Activated CD4-positive, alpha-beta T cell treated with anti-CD3 and anti-CD28 coated beads, Interleukin-2, amount 10 ng/mL, durations not matched to agents 7 days and 5 days (primary cell): Measurements from ENCODE around the gene DNAJC25. TPM values are rescaled to one million over a fixed set of nuclear protein-coding genes. Genes with fewer than 3 reads are reported as not detected.

Experiments used
- CTCF ChIA-PET: fragments of 350-600 bp; sonication (Branson Sonifier 250); formaldehyde crosslinking; loops from one replicate; lab custom pipeline; 2021; ENCODE audit warnings: antibody characterized with exemption; lab: Charles Lee
- POLR2A ChIA-PET: fragments of 350-600 bp; sonication (Branson Sonifier 250); formaldehyde crosslinking; loops from one replicate; lab custom pipeline; 2021; ENCODE audit warnings: antibody characterized with exemption; lab: Charles Lee
- DNase-seq: peaks from one replicate; pipeline ENCODE4 v3.0.0-alpha.2; 2020
- H3K27ac Mint-ChIP-seq: one replicate; pipeline ENCODE4 v1.8.0; 2021; ENCODE audit warnings: mild to moderate bottlenecking, moderate library complexity, mixed read lengths
- H3K27me3 Mint-ChIP-seq: one replicate; pipeline ENCODE4 v1.8.0; 2021; ENCODE audit warnings: mixed read lengths
- H3K36me3 Mint-ChIP-seq: one replicate; pipeline ENCODE4 v1.8.0; 2021; ENCODE audit warnings: low read depth, mixed read lengths
- H3K4me1 Mint-ChIP-seq: one replicate; pipeline ENCODE4 v1.8.0; 2021; ENCODE audit warnings: mixed read lengths
- H3K4me3 Mint-ChIP-seq: one replicate; pipeline ENCODE4 v1.8.0; 2021; ENCODE audit warnings: mild to moderate bottlenecking, moderate library complexity, mixed read lengths
- H3K9me3 Mint-ChIP-seq: one replicate; pipeline ENCODE4 v1.8.0; 2021; ENCODE audit warnings: mixed read lengths
- total RNA-seq, 2 experiments: library from RNA; stranded (reverse); gene quantifications; one replicate each; pipeline ENCODE4 v1.2.3, GENCODE V29; 2021

Gene DNAJC25
- total RNA-seq, 2 experiments from 2014 or later: 3.2 to 4.7 TPM

DNA sequence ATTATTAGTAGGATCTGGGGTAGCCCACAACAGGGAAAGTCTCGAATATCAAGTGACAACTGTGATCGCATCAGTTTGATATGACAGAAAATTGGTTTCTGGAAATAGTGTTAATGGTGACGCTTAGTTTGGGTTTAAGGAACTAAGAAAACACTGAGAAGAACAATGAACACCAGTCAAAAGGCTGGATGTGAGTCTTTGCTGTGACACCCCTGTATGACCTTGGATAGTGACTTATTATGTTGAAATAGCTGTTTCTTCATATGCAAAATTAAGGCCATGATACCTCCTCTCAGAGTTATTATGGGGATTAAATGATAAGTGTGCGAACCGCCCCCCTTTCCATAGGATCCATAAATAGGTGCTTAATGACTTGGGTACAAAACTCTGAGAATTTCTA is 926 bp downstream of the DNAJC25 start:
- no peaks in the 10 kb centered on the region for H3K9me3 Mint-ChIP-seq
- DNase-seq: no peak
- H3K4me3 Mint-ChIP-seq: peak overlapping the region; percentile 89
- H3K27me3 Mint-ChIP-seq: no peaks in the 10 kb centered on the region
- H3K4me1 Mint-ChIP-seq: peaks cover 41% of the 10 kb centered on the region
- POLR2A ChIA-PET: no interaction called here
- CTCF ChIA-PET: interaction anchor here (0.5 to 1.6 kb wide), 2 partner anchors 30 to 48 kb away, joined by 3 read pairs; no protein-coding TSS in a partner anchor
- peak overlapping the region; percentile 91 for H3K27ac Mint-ChIP-seq
- H3K36me3 Mint-ChIP-seq: peaks cover 4% of the 10 kb centered on the region

DNA sequence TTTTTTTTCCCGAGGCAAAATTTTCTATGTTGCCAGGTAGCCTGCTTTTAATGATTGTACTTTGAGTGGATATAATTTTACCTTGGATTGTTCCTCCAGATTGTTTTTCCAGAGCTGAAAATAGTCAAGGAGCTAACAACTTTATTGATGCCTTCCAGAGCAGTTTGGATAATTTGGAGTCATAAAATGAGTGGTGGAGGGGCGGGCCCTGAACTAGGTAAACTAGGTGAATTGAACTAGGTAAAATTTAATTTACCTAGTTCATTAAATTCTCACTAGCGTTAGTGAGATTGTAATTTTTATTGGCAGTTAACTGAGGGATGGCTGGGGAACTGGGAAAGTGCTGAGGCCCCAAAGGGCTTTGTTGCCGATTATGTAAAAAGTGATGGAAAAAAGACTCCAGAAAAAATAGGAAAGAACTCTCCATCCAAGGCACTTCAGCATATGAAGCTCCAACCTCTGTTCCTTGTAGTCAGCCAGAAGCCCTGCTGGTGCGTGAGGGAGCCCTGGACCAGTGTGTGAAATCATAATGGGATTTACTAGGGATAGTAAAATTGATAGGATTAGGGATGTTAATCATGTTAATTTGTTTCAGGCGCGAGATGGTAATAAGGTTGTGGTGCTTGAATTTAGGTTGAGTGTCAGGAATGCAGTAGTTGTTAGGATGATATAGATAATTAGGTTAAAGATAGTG is 1.7 kb downstream of the DNAJC25 start:
- H3K27me3 Mint-ChIP-seq: no peaks in the 10 kb centered on the region
- H3K9me3 Mint-ChIP-seq: no peaks in the 10 kb centered on the region
- DNase-seq: no peak
- CTCF ChIA-PET: interaction anchor here (0.5 kb wide), 1 partner anchor 47 kb away, joined by 3 read pairs; no protein-coding TSS in a partner anchor
- POLR2A ChIA-PET: no interaction called here
- no peak overlapping the region for H3K27ac Mint-ChIP-seq
- peaks cover 4% of the 10 kb centered on the region for H3K36me3 Mint-ChIP-seq
- peaks cover 41% of the 10 kb centered on the region for H3K4me1 Mint-ChIP-seq
- H3K4me3 Mint-ChIP-seq: peak overlapping the region; percentile 89

DNA sequence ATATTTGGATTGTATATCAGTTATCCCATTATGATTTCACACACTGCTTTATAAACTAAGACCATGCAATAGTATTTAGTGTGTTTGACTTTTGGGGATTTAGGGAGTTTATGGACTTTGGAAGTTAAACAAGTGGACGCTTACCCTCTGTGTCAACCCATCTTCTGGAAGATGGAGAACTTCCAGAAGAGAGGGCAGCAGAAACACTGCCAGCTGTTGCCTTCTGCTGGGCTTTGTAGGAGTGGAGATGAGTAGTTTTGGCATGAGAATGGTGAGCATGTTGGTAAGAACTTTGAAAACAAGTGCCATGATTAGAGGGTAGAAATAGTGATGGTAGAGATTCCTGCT is 2.2 kb downstream of the DNAJC25 start:
- Mint-ChIP-seq H3K27ac (no peak overlapping the region), H3K27me3 (no peaks in the 10 kb centered on the region), H3K4me1 (peaks cover 41% of the 10 kb centered on the region), H3K36me3 (peaks cover 4% of the 10 kb centered on the region), H3K9me3 (no peaks in the 10 kb centered on the region), H3K4me3 (peak overlapping the region; percentile 89)
- DNase-seq: no peak
- CTCF ChIA-PET: no interaction called here
- POLR2A ChIA-PET: interaction anchor here (0.5 kb wide), 1 partner anchor 134 kb away, joined by 3 read pairs; no protein-coding TSS in a partner anchor

DNA sequence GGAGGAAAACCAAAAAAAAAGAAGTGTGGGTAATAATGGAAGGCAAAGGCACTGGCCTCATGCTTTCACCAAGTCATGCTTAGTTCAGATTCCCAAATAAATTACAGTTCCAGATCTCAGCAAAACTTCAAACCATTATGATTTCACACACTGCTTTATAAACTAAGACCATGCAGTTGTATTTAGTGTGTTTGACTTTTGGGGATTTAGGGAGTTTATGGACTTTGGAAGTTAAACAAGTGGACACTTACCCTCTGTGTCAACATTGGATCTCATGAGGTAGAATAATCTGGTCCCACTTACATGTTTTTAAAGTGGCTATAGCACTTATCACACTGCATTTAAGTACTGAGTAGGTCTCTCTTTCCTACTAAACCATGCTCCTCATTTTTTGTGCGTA is 3.7 kb downstream of the DNAJC25 start:
- ChIA-PET CTCF (no interaction called here), POLR2A (no interaction called here)
- Mint-ChIP-seq H3K27ac (no peak overlapping the region), H3K4me1 (peaks cover 41% of the 10 kb centered on the region), H3K9me3 (no peaks in the 10 kb centered on the region), H3K36me3 (peaks cover 4% of the 10 kb centered on the region), H3K4me3 (no peak overlapping the region), H3K27me3 (no peaks in the 10 kb centered on the region)
- no peak for DNase-seq

DNA sequence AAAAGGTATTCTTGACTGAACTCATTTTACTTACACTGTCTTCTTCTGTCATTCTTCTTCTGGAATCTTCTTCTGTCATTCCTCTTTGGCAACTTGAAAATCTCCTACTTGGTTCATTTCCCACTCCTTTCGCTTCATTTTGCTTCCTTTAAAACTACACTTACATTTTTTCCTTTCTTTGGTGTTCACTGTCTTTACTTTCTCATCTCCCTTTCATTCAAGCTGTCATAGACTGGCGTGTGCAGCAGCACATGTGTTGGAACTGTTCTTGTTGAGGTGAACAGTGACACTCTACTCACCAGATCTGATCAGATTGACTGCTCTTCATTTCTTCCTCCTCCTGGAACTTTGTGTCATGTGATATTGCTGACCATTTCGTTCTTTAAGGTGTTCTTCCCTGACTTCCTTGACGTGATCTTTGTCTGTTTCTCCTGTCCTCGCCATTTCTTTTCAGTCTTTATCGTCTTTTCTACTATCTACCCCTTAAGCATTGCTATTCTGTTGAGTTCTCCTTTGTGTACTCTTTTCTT is 6.4 kb downstream of the DNAJC25 start:
- CTCF ChIA-PET: no interaction called here
- peaks cover 4% of the 10 kb centered on the region for H3K36me3 Mint-ChIP-seq
- POLR2A ChIA-PET: no interaction called here

DNA sequence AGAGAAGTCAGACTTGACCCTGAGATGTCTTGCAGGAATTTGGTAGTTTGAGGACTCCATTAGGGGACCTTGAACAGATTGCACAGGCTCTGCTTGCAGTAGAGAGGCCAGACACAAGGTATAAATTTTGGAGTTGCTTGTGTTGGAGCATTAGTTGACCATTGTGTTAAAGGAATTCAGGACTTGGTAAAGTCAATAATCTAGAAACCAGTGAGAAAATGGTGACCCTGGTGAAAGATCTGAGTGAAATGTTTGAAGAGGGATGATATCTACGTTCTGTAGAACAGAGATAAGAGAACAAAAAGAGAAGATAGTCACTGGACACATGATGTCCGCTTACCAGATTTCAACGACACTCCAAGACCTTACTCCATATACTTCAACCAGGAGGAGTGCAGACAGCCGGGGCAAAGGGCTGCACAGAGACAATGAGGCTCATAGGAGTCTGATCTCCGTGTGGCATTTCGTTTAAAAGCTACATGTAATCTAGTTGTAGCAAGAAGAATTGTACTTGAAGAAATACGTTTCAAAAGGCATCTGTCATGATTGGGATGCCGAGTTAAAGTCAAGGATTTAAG is 13.2 kb downstream of the DNAJC25 start:
- Mint-ChIP-seq H3K27me3 (no peaks in the 10 kb centered on the region), H3K36me3 (peaks cover 19% of the 10 kb centered on the region), H3K4me3 (no peak overlapping the region), H3K4me1 (peaks cover 1% of the 10 kb centered on the region), H3K27ac (no peak overlapping the region), H3K9me3 (no peaks in the 10 kb centered on the region)
- ChIA-PET POLR2A (no interaction called here), CTCF (no interaction called here)
- no peak for DNase-seq

More for the DNA sequence above, 6.4 kb downstream of the DNAJC25 start:
- DNase-seq: no peak
- peaks cover 29% of the 10 kb centered on the region for H3K4me1 Mint-ChIP-seq
- no peaks in the 10 kb centered on the region for H3K9me3 Mint-ChIP-seq
- no peaks in the 10 kb centered on the region for H3K27me3 Mint-ChIP-seq
- H3K27ac Mint-ChIP-seq: no peak overlapping the region
- no peak overlapping the region for H3K4me3 Mint-ChIP-seq

DNA sequence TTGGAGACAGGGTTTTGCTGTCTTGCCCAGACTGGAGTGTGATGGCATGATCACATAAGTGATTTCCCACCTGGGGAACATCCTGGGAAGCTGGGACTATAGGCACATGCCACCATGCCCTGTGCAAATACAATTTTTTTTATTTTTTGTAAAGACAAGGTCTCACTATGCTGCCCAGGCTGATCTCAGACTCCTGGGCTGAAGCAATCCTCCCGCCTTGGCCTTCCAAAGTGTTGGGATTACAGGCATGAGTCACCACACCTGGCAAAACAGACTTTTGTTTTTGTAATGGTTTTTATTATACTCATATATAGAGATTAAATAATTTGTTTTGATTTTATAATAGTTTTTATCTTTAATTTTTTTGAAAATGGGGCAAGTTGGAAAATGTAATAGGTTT is 14.7 kb downstream of the DNAJC25 start:
- no peaks in the 10 kb centered on the region for H3K9me3 Mint-ChIP-seq
- ChIA-PET CTCF (no interaction called here), POLR2A (no interaction called here)
- DNase-seq: no peak
- peaks cover 1% of the 10 kb centered on the region for H3K4me1 Mint-ChIP-seq
- no peaks in the 10 kb centered on the region for H3K27me3 Mint-ChIP-seq
- peaks cover 24% of the 10 kb centered on the region for H3K36me3 Mint-ChIP-seq
- H3K27ac Mint-ChIP-seq: no peak overlapping the region
- H3K4me3 Mint-ChIP-seq: no peak overlapping the region

DNA sequence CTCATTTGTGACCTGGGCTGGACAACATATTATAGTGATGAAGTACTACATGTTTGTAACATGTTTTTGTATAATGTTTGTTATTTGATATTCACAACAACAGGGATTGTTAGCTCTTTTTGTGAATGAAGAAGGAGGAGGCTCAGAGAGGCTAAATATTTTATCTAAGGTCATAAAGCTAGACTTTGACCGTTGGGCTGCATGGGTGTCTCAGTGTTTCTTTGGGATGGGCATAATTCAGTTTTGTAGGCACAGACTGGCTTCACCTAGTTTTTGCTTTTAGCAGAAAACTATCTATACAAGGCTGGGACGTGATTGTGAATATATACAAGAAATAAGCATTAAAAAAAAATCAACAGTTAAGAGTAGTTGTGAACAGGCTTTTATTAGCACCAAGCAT is 15.3 kb downstream of the DNAJC25 start:
- Mint-ChIP-seq H3K36me3 (peaks cover 24% of the 10 kb centered on the region), H3K27ac (no peak overlapping the region), H3K4me1 (peaks cover 1% of the 10 kb centered on the region), H3K9me3 (no peaks in the 10 kb centered on the region), H3K4me3 (no peak overlapping the region), H3K27me3 (no peaks in the 10 kb centered on the region)
- ChIA-PET CTCF (no interaction called here), POLR2A (no interaction called here)
- DNase-seq: no peak

DNA sequence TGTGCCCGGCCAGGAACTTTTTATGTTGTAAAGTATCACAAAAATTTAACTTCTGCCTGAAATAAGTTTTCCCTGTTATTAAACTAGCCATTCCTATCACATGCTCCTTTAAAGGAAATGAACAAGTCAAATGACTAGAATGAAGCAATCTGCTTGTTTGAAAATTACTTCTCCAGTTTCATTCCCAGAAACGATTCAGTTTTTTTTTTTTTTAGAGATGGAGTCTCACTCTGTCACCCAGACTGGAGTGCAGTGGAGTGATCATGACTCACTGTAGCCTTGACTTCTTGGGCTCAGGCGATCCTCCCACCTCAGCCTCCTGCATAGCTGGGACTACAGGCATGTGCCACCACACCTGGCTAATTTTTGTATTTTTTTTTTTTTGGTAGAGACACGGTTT is 16.9 kb downstream of the DNAJC25 start:
- ChIA-PET POLR2A (no interaction called here), CTCF (no interaction called here)
- Mint-ChIP-seq H3K9me3 (no peaks in the 10 kb centered on the region), H3K4me1 (peaks cover 1% of the 10 kb centered on the region), H3K27me3 (no peaks in the 10 kb centered on the region), H3K4me3 (no peak overlapping the region), H3K36me3 (peaks cover 22% of the 10 kb centered on the region), H3K27ac (no peak overlapping the region)
- no peak for DNase-seq

DNA sequence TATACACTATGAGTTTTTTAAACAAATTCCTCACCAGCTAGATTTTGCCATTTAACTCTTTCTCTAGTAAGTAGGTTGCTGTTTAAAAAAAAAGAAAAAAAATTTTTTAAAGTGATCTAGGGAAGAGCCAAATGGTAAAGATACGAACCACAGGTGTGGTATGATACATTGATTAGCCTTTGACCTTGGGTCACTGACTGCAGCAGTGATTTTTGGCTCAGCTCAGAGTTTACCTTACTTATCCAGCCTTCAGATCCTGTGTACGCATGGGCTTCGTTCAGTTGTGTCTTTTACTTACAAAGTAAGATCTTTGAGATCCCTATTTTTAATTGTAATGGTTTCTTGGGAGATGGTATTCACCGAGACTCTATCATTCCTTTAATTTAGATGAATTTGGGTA is 17.9 kb downstream of the DNAJC25 start:
- CTCF ChIA-PET: no interaction called here
- DNase-seq: no peak
- Mint-ChIP-seq H3K9me3 (no peaks in the 10 kb centered on the region), H3K36me3 (peaks cover 22% of the 10 kb centered on the region), H3K4me1 (peaks cover 1% of the 10 kb centered on the region), H3K27me3 (no peaks in the 10 kb centered on the region), H3K4me3 (no peak overlapping the region), H3K27ac (no peak overlapping the region)
- POLR2A ChIA-PET: no interaction called here

DNA sequence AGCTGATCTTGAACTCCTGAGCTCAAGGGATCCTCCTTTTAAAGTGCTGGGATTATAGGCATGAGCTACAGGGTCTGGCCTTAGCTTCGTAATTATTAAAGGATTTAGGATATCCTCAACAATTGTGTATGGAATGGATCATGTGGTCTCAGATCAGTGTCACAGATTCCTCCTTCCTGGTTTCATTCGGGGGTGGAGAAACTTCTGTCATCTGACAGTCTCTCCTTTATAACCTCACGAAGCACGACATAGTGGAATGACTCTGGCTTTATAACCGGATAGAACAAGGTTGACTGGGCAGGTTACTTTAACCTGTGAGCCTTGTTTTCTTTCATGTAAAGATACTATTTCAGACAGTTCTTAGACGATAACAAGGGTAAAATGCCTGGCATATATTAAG is 25.9 kb downstream of the DNAJC25 start:
- Mint-ChIP-seq H3K36me3 (peaks cover 12% of the 10 kb centered on the region), H3K4me3 (no peak overlapping the region), H3K4me1 (peaks cover 4% of the 10 kb centered on the region), H3K27me3 (no peaks in the 10 kb centered on the region), H3K27ac (no peak overlapping the region), H3K9me3 (no peaks in the 10 kb centered on the region)
- ChIA-PET CTCF (interaction anchor here (0.8 to 1.3 kb wide), 2 partner anchors 14 to 15 kb away, joined by 3 to 4 read pairs; no protein-coding TSS in a partner anchor), POLR2A (no interaction called here)
- no peak for DNase-seq

DNA sequence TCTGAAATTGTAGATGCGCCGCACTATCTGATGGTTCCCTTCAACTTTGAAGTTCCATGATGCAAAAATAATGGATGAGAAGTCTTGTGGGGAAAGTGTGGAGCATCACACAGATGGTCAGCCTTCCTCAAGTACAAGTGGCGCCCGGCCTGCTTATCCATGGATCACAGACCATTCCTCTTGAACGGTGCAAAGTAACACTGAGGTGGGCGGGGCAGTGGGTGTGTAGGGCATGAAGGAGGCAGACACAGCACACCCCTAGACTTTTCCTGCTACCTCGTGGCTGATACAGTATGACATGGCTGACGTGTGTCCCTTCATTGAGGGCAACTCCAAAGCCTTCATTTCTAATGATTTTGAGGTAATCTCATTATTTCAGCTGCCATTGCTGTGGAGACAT is 27.8 kb downstream of the DNAJC25 start:
- CTCF ChIA-PET: interaction anchor here (0.5 kb wide), 1 partner anchor 35 kb away, joined by 3 read pairs; no protein-coding TSS in a partner anchor
- DNase-seq: no peak
- POLR2A ChIA-PET: no interaction called here

DNA sequence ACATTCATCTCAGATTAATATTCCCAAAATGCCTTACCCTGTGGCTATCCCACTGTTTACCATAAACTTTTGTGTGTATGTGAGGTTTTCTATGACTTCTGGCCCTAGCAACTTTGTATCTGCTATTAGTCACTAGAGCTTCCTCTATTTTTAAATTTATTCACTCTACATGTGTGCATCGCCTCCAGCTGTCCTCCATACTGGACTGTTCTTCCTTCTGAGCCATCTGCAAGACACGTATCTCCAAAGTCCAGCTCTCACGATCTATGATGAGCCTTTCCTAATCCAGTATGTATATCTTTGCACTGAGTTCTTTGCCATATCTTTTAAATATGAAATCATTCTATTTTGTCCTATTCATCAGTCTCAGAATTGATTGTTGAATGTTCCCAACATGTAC is 28.6 kb downstream of the DNAJC25 start:
- no peaks in the 10 kb centered on the region for H3K27me3 Mint-ChIP-seq
- peaks cover 15% of the 10 kb centered on the region for H3K36me3 Mint-ChIP-seq
- H3K4me1 Mint-ChIP-seq: peaks cover 21% of the 10 kb centered on the region
- no peaks in the 10 kb centered on the region for H3K9me3 Mint-ChIP-seq
- H3K4me3 Mint-ChIP-seq: no peak overlapping the region
- DNase-seq: no peak
- POLR2A ChIA-PET: no interaction called here
- H3K27ac Mint-ChIP-seq: no peak overlapping the region
- CTCF ChIA-PET: interaction anchor here (0.5 kb wide), 1 partner anchor 36 kb away, joined by 3 read pairs; no protein-coding TSS in a partner anchor

More for the DNA sequence above, 27.8 kb downstream of the DNAJC25 start:
- peaks cover 13% of the 10 kb centered on the region for H3K36me3 Mint-ChIP-seq
- no peaks in the 10 kb centered on the region for H3K27me3 Mint-ChIP-seq
- peaks cover 18% of the 10 kb centered on the region for H3K4me1 Mint-ChIP-seq
- H3K4me3 Mint-ChIP-seq: no peak overlapping the region
- H3K9me3 Mint-ChIP-seq: no peaks in the 10 kb centered on the region
- H3K27ac Mint-ChIP-seq: no peak overlapping the region
